DOHH2 (cell line): ENCODE results near the gene PDGFD.

Experiments
- CTCF ChIP-seq: fragments of 200-600 bp; sonication (generic); IDR thresholded peaks from one replicate; pipeline ENCODE4 v1.5.1; 2014; ENCODE audit warnings: antibody characterized with exemption, mild to moderate bottlenecking, low read depth, low read length; ENCODE audit not compliant: poor library complexity, severe bottlenecking
- EZH2phosphoT487 ChIP-seq: fragments of 200-600 bp; sonication (generic); IDR thresholded peaks from 2 replicates; pipeline ENCODE4 v1.6.1; 2017; ENCODE audit warnings: borderline replicate concordance, mild to moderate bottlenecking, antibody characterized with exemption, low read length, moderate library complexity, mixed read lengths

GRCh38 chr11:104075706-104076105 is 88.2 kb downstream of the PDGFD start:
- TF ChIP-seq CTCF: no peak
- no peak for TF ChIP-seq EZH2phosphoT487
